HG03432 (cell line): ENCODE measurements around the gene MEN1.

Source experiments
- ATAC-seq: cut with Tn5 transposase; IDR thresholded peaks from one replicate; pipeline ENCODE4 v1.9.1; 2021; ENCODE audit warnings: mild to moderate bottlenecking, moderate library complexity; ENCODE audit not compliant: unreplicated experiment

MEN1 gene

DNA sequence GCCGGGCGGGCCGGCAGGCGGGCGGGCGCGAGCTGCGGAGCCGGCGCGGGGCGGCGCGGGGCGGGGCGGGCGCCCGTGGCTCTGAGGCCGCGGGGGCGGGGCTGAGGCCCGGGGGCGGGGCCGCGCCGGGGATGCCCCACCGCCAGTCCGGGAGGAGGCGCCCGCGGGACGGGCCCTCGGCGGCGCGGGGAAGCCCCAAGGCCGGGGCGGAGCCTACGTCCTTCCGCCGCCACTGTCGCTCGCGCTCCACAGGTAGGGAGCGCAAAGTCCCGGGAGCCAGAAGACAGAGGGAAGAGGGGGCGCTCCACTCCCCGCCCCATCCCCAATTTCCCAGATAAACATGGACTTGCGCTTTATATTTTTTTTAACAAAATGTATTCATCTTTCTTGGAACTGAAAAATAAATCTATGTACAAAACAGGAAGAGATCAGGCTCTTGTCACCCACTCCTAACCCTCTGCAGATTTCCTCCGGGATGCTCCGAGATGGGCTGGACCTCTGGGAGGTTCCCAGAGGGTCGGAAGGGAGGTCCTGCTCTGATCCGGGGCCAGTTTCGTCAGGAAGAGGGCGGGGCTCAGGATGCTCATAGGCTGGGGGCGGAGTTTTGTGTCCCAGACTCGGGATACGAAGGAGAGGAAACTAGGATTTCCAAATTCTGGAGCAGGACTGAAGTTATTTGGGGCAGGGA is 7.0 kb downstream of the MEN1 start, which contains the start of gene MAP4K2:
Gene MAP4K2, minus strand, starts transcription at position 57 of the 688 bp plus-strand sequence. CDS start 65 bp downstream, outside the sequence.
- peak; percentile 70 for ATAC-seq

DNA sequence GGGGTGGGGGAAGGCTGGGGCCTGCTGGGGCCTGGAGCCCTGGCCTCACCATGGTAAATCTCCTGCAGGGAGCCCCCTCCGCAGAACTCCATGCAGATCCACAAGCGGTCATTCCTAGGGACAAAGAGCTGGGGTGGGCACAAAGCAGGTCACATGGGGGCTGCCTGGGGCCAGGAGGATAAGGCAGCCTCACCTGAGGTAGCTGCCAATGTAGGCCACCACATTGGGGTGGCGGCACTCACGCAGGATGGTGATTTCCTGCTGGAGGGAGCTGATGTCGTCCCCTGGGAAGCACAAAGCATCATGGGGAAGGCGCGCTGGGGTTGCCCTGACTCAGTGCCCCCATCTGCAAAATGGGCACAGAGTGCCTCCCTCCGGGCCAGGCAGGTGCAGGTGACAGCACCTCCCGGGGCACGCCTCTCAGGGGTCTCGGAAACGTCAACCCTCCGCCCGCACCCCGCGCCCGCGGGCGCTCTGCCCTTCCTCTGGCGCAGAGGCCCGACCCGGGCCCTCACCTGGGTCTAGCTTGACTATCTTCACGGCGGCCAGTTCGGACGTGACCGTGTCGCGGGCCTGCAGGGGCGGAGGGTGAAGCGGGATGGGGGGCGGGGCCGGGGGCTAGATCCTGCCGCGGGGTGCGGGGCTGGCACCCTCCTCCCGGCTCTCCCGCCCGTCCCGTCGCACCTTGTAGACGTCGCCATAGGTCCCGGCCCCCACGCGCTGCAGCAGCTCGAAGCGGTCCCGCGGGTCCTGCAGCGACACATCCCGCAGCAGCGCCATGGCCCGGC is 7.8 kb downstream of the MEN1 start:
- peak; percentile 16 for ATAC-seq

DNA sequence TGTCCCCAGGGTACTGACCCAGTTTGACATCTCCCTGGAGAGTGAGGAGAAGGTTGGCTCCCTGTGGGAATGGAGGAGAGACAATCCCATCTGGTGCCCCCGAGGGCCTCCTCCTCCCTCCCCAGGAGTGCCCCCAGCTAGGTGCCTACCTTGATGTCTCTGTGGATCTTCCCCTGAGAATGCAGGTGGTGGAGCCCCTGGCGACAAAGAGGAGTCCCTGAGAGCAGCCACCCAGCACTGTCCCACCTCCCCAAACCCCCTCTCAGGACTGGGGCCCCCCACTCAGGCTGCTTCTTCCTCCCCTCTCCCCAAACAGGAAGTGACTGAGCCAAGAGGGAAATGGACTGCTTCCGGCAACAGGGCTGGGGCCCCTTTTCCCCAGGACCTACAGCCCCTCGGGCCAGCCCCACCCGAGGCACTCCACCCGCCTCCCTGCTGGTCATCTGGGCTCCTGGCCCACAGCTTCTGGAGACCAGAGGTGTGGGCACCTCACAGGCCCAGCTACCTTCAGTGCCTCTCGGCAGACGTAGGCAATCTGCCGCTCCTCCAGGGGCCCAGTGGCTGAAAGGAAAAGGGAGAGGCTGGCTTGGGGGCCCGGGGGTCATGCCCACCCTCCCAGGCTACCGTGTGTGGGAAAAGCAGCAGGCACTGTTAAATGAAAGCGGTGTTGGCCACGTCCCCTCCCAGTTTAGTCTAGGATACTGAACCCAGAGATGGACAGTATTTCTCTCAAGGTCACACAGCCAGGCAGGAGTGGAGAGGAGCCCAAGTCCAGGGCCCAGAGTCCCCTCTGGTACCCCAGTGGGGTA is 8.6 kb downstream of the MEN1 start:
- no peak for ATAC-seq

DNA sequence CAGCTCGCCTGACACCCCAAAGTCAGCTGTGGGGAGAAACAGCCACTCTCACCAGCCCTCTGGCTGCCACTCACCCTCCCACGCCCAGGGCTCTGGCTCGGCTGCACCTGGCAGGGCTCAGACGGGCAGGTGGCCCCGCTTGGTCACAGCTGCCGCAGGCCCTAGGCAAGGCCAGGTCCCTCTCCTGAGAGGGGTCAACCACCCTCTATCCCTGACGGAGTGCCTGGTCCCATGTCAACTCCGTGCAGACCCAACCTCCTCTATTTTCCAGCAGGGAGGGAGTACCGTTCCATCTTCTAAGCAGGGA is 9.2 kb downstream of the MEN1 start:
- ATAC-seq = no peak

DNA sequence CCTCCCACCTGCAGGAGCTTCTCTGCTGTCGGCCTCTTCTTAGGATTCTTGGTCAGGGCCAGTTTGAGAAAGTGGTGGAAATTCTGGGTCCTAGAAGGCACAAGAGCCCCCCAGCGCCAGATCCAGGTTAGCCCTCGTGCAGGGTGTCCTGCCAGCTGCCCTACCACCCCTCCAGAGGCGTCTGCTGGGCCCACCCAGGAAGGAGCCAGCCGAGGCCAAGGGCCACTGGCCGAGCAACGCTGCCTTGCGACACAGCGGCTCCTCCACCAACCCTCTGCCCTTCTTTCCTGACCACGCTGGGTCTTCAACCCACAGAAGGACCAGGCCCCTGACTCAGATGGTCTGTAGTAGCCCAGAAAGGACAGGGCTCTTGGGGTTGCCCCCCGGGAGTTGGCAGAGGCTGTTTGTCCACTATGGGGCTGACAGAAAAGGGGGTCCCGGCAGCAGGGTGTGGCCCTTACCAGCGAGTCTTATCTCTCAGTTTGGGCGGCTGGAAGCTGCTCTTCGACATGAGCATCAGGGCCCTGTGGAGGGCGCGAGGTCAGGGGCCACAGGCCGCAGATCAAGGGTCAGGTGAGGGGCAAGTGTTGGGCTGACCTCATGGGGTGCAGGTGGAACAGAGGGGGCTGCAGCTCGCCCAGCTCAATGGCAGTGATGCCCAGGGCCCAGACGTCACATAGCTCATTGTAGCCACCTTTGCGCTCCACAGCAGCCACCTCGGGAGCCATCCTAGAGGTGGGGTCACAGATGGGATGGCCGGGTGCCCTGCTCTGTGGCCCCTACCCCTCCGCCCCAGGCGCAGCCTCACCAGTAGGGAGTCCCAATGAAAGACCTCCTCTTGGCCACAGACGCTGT is 9.8 kb downstream of the MEN1 start:
- no peak for ATAC-seq

DNA sequence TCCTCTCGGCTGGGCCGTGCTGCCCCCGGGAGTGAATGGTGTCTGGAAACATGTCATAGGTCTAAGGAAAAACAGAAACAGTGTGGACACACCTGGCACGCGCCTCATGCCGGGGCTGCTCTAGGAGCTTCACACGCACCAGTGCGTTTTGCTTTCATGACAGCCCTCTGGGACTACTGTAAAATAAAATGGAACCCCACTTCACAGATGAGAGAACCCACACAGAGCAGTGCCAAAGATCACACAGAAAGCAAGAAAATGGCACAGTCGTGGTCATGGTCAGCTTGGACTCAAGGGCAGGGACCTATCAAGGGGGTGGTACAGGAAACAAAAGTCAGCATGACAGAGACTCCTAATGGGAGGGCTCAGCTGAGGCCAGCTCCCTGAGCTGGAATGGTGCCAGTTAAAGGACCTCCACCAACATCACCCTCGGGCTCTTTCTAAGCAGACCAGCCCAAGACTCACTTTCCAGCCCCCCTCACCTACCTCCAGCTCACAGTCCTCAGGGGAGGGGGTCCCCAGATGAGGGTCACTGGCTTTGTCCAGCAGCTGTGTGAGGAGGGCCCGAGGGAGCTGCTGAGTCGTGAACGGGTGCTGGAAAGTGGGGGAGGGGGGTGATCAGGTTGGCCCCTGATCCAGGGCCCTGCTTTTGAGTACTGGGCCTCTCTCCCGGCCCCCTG is 10.6 kb downstream of the MEN1 start:
- ATAC-seq = no peak

DNA sequence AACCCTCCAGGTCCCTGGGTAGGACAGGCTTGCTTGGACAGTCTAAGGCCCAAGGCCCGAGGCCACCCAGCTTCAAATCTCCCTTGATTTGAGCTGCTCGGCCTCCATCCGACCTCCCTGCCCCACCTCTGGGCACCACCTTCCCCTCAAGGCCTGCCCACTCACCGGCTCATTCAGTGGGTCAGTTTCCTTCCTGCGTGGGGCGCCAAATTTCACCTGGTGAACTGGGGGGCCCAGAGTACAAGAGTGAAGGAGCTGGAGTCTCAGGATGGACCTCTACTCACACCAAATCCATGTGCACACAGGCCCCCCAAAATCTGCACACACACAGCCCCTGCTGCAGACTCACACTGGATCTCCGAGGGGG is 11.1 kb downstream of the MEN1 start:
- ATAC-seq = no peak

DNA sequence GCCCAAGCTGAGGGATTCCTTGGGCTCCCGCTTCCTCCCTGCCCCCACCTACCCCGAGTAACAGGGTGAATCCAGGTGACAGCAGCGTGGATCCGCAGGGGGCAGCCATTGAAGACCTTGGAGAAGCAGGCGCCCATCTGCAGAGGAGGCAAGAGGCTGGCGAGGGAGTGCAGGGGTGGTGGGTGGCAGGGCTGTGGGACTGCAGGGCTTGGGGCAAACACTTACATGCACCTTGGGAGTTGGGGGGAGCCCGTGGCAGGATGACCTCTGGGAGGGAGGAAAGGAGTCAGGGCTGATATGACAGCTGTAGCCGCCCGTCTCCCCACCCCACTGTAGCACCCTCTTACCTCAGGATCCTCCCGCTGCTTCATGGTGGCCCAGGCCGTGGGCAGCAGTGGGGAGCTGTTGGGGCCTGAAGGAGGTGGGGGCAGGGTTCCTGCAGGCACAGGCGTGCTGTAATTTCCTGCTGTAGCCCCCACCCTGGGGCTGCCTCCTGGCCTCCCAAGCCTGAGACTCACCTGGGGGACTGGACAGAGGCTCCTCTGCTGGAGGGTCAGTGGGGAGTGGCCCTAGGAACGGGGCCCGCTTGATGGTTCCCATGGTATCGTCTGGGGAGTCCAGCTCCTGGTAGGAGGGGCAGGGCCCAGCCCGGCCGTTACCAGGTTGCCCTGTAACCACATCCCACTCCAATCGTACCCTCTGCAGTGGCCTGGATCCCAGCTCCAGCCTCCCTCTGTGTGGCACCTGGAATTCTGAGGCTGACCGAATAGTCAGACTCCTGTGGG is 13.4 kb downstream of the MEN1 start:
- ATAC-seq = no peak

DNA sequence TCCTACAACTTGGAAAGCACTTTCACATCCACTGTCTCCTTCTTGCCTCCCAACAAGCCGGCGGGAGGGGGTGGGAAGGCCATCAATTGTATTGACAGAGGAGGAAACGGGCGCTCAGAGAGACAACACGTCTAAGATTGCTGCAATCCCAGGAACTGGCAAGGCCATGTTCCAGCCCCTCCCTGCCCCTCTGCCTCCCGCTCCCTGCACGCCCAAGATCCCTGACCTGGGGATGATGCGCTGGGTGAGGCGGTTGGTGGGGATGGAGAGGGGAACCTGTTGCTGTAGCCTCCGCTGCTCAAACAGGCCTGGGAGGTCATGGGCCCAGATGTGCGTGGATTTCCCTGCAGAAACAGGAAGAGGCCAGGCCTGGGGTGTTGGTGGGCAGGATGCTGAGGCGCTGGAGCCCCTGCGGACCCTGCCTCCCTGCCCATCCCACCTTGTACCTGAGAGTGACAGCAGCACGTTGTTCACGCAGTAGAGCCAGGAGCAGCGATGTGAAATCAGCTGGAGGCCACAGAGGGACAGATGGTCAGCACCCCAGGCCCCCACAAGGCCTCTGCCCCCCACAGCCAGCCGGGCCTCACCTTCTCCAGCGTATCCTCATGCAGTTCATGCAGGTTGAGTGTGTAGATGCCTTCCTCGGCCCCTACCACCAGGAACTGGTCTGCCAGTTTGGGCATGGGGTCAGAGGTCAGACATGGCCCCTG is 14.1 kb downstream of the MEN1 start:
- ATAC-seq = no peak

DNA sequence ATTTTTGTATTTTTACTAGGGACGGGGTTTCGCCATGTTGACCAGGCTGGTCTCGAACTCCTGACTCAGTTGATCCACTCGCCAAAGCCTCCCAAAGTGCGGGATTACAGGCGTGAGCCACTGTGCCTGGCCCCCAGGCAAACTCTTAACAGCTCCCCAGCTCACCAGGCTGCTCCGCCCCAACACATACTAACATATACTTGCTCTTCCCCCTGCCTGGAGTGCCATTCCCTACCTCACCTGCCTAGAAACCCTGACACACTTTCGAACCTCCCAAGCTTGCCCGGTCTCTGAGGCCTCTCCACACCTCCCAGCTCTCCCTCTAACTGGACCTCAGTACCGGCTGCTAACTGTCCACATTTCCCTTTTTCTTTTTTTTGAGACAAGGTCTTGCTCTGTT is 15.8 kb downstream of the MEN1 start:
- no peak for ATAC-seq

DNA sequence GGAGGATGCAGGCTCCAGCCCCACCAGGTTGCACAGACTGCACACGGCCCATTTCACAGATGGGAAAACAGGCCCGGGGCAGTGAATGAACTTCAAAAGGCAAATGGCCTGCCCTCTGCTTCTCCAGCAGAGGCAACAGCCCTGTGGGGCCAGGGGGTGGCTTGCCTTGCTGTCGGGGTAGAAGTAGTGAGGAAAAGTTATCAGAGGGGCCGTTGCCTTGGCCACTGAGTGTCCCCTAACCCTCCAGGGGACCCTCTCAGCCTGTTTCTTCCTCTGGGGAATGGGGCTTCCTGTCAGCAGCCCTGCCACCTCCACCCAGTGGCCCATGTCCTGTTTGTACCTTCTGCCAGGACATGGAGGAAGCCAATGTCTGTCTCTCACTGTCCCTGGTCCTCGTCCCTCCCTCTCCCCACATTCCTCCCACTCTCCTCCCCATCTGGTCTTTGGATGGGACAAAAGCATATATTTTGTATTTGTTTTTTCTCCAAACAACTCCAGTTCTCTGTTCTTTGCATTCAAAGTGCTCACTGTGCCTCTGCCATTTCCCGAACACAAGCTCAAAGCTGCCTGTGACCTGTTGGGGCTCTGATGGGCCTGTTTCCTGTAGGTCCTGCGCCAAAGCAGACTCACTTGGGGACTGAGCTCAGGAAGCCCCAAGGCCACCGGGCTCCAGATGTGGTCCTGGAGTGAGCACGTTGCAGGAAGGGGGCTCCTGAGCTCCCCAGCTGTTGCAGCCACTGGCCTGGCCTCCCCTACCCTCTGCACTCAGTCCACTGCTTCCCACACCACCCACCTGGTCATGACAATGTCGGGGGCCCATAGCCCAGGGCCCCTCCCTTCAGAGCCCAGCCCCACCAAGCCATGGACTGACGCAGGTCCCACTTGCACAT is 16.8 kb downstream of the MEN1 start:
- ATAC-seq = no peak

DNA sequence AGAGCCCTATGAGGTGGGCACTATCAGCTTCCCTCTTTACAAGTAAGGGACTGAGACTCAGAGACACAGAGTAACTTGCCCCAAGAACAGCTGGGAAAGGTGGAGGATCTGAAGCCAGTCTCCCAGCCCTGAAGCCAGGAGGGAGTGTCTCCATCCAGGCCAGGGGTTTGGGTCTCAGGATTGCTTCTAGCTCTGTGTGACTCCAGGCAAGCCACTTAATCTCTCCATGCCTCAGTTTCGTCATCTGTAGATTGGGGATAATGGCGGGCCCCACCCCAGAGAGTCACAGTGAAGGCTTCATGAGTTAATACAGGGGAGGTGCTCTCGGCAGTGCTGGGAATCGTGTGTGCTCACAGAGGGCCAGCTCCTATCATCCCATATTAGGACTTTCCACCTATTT is 17.9 kb downstream of the MEN1 start:
- no peak for ATAC-seq

DNA sequence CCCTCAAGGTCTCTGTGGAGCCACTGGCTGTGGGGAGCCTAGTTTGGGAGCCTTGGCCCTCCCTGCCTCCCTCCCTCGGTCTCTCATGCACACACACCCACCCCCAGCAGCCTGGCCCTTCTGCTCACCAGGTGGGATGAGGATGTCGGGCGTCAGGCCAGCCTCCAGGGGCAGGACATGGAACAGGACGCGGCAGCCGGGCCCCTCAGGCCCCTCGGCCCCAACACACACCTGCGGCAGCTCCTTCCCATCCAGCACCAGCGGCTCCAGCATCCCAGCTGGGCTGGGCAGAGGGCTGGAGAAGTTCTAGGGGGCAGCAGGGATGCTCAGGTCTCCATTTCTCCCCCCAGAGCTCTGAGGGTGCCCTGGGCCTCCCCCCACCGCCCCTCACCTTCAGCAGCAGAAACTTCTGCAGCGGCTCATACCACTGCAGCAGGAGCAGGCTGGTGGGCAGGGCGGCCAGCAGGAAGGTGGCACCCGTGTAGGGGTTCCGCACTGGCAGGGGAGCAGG is 18.5 kb downstream of the MEN1 start:
- ATAC-seq = no peak

DNA sequence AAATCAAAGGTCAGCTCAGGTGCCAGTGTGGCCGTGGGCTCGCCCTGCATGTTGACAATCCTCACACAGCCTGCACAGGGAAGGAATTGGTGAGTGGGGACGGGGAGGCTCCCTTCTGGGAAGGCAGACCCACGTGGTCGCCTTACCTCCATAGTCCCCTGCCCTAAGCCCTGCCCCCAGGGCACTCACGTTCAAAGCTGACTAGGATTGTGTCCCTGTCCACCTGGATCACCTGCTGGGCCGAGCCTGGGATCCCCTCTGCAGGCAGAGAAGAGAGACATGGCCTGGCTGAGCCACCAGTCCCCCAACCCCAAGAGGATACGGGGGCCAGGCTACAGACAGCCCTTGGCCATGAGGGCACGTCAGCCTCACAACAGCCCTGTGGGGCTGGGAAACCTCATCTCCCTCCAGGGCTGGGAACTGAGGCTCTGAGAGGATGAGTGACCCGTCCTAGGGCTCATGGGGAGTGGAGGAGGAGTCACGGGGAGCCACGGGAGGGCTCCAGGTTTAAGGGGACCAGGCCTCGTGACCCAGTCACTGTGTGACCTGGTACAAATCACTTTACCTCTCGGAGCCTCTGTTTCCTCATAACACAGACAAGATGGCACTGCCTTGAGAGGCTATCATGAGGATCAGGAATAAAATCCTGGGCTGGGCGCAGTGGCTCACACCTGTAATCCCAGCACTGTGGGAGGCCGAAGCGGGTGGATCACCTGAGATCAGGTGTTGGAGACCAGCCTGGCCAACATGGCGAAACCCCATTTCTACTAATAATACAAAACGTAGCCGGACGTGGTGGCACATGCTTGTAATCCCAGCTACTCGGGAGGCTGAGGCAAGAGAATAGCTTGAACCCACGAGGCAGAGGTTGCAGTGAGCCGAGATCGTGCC is 19.9 kb downstream of the MEN1 start:
- ATAC-seq = no peak

DNA sequence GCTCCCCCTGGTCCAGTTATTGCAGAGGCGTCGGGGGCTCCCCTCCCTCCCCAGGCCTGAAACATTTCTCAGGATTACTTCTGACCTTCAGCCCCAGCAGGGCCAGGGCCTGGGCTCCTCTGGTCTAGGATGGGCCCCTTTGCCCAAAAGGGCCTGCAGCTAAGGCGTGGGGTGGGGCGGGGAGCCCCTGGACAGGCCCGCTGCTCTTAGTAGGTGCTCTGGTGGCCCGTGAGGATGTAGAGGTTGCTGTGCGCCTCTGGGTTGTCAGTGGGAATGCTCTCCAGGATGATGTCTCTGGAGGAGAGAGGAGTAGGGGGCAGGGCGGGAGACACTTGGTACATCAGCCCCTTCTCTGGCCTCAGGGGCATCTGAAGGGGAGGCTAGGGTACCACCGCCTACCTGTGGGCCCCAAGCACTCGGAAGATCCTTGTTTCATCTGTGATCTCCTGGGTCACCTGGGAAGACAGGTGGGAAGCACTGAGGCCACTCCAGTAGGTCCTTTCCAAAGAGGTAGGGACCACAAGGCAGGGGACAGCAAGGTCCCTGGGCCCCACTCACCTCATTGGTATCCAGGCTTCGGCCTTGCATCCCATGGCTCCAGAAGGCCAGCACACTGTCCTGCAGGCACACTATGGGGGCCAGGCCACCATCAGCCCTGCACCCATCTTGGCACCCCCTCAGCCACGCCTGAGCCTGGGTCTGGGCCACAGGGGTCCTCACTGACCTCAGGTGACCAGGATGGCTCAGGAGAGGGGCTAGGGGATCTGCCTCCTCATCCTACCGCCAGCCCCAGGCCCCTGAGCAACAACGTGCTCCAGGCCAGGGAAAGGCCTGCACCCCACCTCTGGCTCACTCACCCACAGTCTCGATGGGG is 20.8 kb downstream of the MEN1 start:
- ATAC-seq = no peak
